Neuronal stem cell (in vitro differentiated cells): ENCODE measurements around the gene MXD3.
"Not testable (repeated sequence)": the region's sequence is repeated elsewhere in the genome, so short reads cannot be mapped to it uniquely, and the experiment has no call there.

Source experiments
- DNase-seq: peaks from one replicate; pipeline ENCODE4 v3.0.0-alpha.2; 2013; ENCODE audit warnings: low spot score
- H2AFZ ChIP-seq: one replicate; pipeline ENCODE4 v1.6.1; 2013; ENCODE audit warnings: mild to moderate bottlenecking, low read length, inconsistent platforms
- H2AK5ac ChIP-seq: 2 replicates; pipeline ENCODE4 v1.6.1; 2013; ENCODE audit warnings: low read depth, mild to moderate bottlenecking, inconsistent platforms, low read length, moderate library complexity, mixed read lengths
- H2BK120ac ChIP-seq: 2 replicates; pipeline ENCODE4 v1.6.1; 2013; ENCODE audit warnings: low read depth, mild to moderate bottlenecking, inconsistent platforms, low read length, moderate library complexity, mixed read lengths
- H2BK12ac ChIP-seq: one replicate; pipeline ENCODE4 v1.6.1; 2013; ENCODE audit warnings: low read length, inconsistent platforms
- H2BK15ac ChIP-seq: 2 replicates; pipeline ENCODE4 v1.6.1; 2013; ENCODE audit warnings: mild to moderate bottlenecking, low read length, inconsistent platforms, mixed read lengths
- H2BK5ac ChIP-seq: one replicate; pipeline ENCODE4 v1.6.1; 2013; ENCODE audit warnings: inconsistent platforms, mild to moderate bottlenecking, low read length, moderate library complexity
- H3K14ac ChIP-seq: one replicate; pipeline ENCODE4 v1.6.1; 2013; ENCODE audit warnings: low read length, inconsistent platforms
- H3K18ac ChIP-seq: 2 replicates; pipeline ENCODE4 v1.6.1; 2013; ENCODE audit warnings: low read length, inconsistent platforms
- H3K23ac ChIP-seq: 2 replicates; pipeline ENCODE4 v1.6.1; 2013; ENCODE audit warnings: low read depth, mild to moderate bottlenecking, mixed read lengths, low read length, inconsistent platforms; ENCODE audit not compliant: poor library complexity
- H3K27ac ChIP-seq: replicated peaks from 3 replicates; pipeline ENCODE4 v1.5.1; 2013; ENCODE audit warnings: low read length, inconsistent platforms
- H3K27me3 ChIP-seq, 3 experiments: 2 replicates each; pipeline ENCODE4 v1.6.1; 2013; ENCODE audit warnings: low read length in 3 of 3, mild to moderate bottlenecking in 2 of 3, inconsistent platforms in 1 of 3, low read depth in 1 of 3, mixed read lengths in 1 of 3, moderate library complexity in 1 of 3; ENCODE audit not compliant: control insufficient read depth in 3 of 3, insufficient read depth in 3 of 3
- H3K36me3 ChIP-seq, 2 donors: replicated peaks in 1 of 2; 2 replicates each; pipeline ENCODE4 v1.6.1; 2013; ENCODE audit warnings: low read length in 2 of 2; ENCODE audit not compliant: control insufficient read depth in 2 of 2, insufficient read depth in 2 of 2
- H3K4ac ChIP-seq: 2 replicates; pipeline ENCODE4 v1.6.1; 2013; ENCODE audit warnings: inconsistent platforms, mild to moderate bottlenecking, low read length, moderate library complexity
- H3K4me1 ChIP-seq, 2 donors: 1 replicate in 1 of 2; 2 replicates in 1 of 2; pipeline ENCODE4 v1.6.1; 2013; ENCODE audit warnings: low read length in 2 of 2, low read depth in 1 of 2; ENCODE audit not compliant: control insufficient read depth in 2 of 2, insufficient read depth in 1 of 2
- H3K4me2 ChIP-seq: one replicate; pipeline ENCODE4 v1.6.1; 2013; ENCODE audit warnings: mild to moderate bottlenecking, low read length, inconsistent platforms; ENCODE audit not compliant: insufficient read depth, poor library complexity, severe bottlenecking
- H3K4me3 ChIP-seq, 2 donors: 2 replicates each; pipeline ENCODE4 v1.5.1; 2013; ENCODE audit warnings: low read length in 2 of 2, mild to moderate bottlenecking in 2 of 2, inconsistent platforms in 1 of 2, moderate library complexity in 1 of 2
- H3K79me1 ChIP-seq: one replicate; pipeline ENCODE4 v1.6.1; 2013; ENCODE audit warnings: low read depth, mild to moderate bottlenecking, inconsistent platforms, low read length, moderate library complexity
- H3K9ac ChIP-seq: one replicate; pipeline ENCODE4 v1.6.1; 2013; ENCODE audit warnings: mild to moderate bottlenecking, low read depth, low read length, inconsistent platforms; ENCODE audit not compliant: poor library complexity
- H3K9me3 ChIP-seq, 2 donors: replicated peaks in 1 of 2; 2 replicates each; pipeline versions ENCODE3 to v1.6.1; 2013; ENCODE audit warnings: low read length in 2 of 2, mild to moderate bottlenecking in 2 of 2, inconsistent platforms in 1 of 2, low read depth in 1 of 2, mixed read lengths in 1 of 2, moderate library complexity in 1 of 2; ENCODE audit not compliant: control insufficient read depth in 2 of 2, insufficient read depth in 1 of 2
- H4K8ac ChIP-seq: one replicate; pipeline ENCODE4 v1.6.1; 2013; ENCODE audit warnings: low read depth, mild to moderate bottlenecking, inconsistent platforms, low read length, moderate library complexity
- H4K91ac ChIP-seq: one replicate; pipeline ENCODE4 v1.6.1; 2013; ENCODE audit warnings: low read length, low read depth, mild to moderate bottlenecking, inconsistent platforms; ENCODE audit not compliant: poor library complexity
- WGBS, 2 donors: extraction: QIAGEN DNeasy Blood & Tissue Kit; methylation state at CpG; one replicate each; pipeline ENCODE4 v1.1.7; 2013; ENCODE audit warnings: missing lambda C conversion rate in 2 of 2, mixed read lengths in 1 of 2; ENCODE audit not compliant: insufficient read length in 2 of 2, insufficient replicate concordance in 1 of 2; ENCODE audit errors: extremely low coverage in 2 of 2; 5-methylcytosine and 5-hydroxymethylcytosine counted together

Gene MXD3

GRCh38 chr5:177261510-177261909, 50.2 kb downstream of the MXD3 start:
- no peak for DNase-seq
- no CpG with 5 or more reads among the region's 1 CpG for WGBS, 2 donors
- no peak overlapping the region for H2AK5ac ChIP-seq
- H2BK5ac ChIP-seq, result no peak overlapping the region
- no peaks in the 10 kb centered on the region for H3K4me1 ChIP-seq
- no peak overlapping the region for H2BK120ac ChIP-seq
- H3K4me2 ChIP-seq, result no peak overlapping the region
- H2AFZ ChIP-seq, result no peak overlapping the region
- H3K18ac ChIP-seq, result no peak overlapping the region
- H3K27me3 ChIP-seq, result no peaks in the 10 kb centered on the region
- no peak overlapping the region for H3K23ac ChIP-seq
- no peak overlapping the region for H3K4ac ChIP-seq
- no peak overlapping the region for H2BK12ac ChIP-seq
- no peak overlapping the region for H4K8ac ChIP-seq
- H3K9me3 ChIP-seq, result no peaks in the 10 kb centered on the region
- no peak overlapping the region for H3K9ac ChIP-seq
- H2BK15ac ChIP-seq, result no peak overlapping the region
- H3K4me3 ChIP-seq, result no peak overlapping the region
- peaks cover 0 to 24% of the 10 kb centered on the region in 2 donors for H3K36me3 ChIP-seq
- no peak overlapping the region for H4K91ac ChIP-seq
- no peak overlapping the region for H3K27ac ChIP-seq
- H3K14ac ChIP-seq, result no peak overlapping the region
- no peaks in the 10 kb centered on the region for H3K79me1 ChIP-seq

GRCh38 chr5:177260961-177261360, 50.7 kb downstream of the MXD3 start:
- no peak overlapping the region for H3K9ac ChIP-seq
- no peak overlapping the region for H3K18ac ChIP-seq
- no peak for DNase-seq
- no peak overlapping the region for H3K4me3 ChIP-seq
- no peaks in the 10 kb centered on the region for H3K4me1 ChIP-seq
- H4K91ac ChIP-seq, result no peak overlapping the region
- no peak overlapping the region for H2BK120ac ChIP-seq
- no peak overlapping the region for H3K4me2 ChIP-seq
- no peak overlapping the region for H3K27ac ChIP-seq
- no peaks in the 10 kb centered on the region for H3K9me3 ChIP-seq
- H2BK5ac ChIP-seq, result no peak overlapping the region
- no peaks in the 10 kb centered on the region for H3K79me1 ChIP-seq
- H2BK12ac ChIP-seq, result no peak overlapping the region
- H2AFZ ChIP-seq, result no peak overlapping the region
- H2BK15ac ChIP-seq, result no peak overlapping the region
- H3K36me3 ChIP-seq, result peaks cover 0 to 21% of the 10 kb centered on the region in 2 donors
- no peak overlapping the region for H3K23ac ChIP-seq
- no peak overlapping the region for H2AK5ac ChIP-seq
- no peak overlapping the region for H3K4ac ChIP-seq
- WGBS, 2 donors, result 100% methylated on average over 1 of the region's 7 CpGs; no CpG with 5 or more reads in 1 of the 2 donors
- no peaks in the 10 kb centered on the region for H3K27me3 ChIP-seq
- no peak overlapping the region for H3K14ac ChIP-seq
- H4K8ac ChIP-seq, result no peak overlapping the region

- WGBS, 2 donors, result no CpG with 5 or more reads among the region's 7 CpGs
- H2BK5ac ChIP-seq, H3K18ac ChIP-seq, H4K8ac ChIP-seq, H4K91ac ChIP-seq, DNase-seq, H2BK15ac ChIP-seq, H3K23ac ChIP-seq, H3K4ac ChIP-seq, H3K27ac ChIP-seq, H3K14ac ChIP-seq, H2AFZ ChIP-seq, H2BK120ac ChIP-seq, H3K4me2 ChIP-seq, H3K27me3 ChIP-seq, H2AK5ac ChIP-seq, H3K9me3 ChIP-seq, H3K9ac ChIP-seq, H2BK12ac ChIP-seq, H3K79me1 ChIP-seq, H3K4me1 ChIP-seq, H3K4me3 ChIP-seq: not testable (repeated sequence)
- peaks cover 0 to 16% of the 10 kb centered on the region in 2 donors for H3K36me3 ChIP-seq
Observed at GRCh38 chr5:177258711-177259110, 53.0 kb downstream of the MXD3 start.
